HEK293 (cell line): ENCODE measurements around the gene SMPDL3A.

Source experiments
- CTCF ChIA-PET: fragments of 350-600 bp; formaldehyde crosslinking; extraction: SDS; loops from one replicate; lab custom pipeline; 2021; ENCODE audit warnings: antibody characterized with exemption; lab: Yijun Ruan, JAX
- POLR2A ChIA-PET: fragments of 300-600 bp; formaldehyde crosslinking; extraction: SDS; loops from one replicate; lab custom pipeline; 2020; ENCODE audit warnings: antibody characterized with exemption, inconsistent platforms; lab: Yijun Ruan, JAX
- H3K27ac ChIP-seq: fragments of 200-500 bp; sonication (Bioruptor generic); 2 replicates; pipeline ENCODE4 v1.5.1; 2014; ENCODE audit warnings: low read depth, low read length, control low read depth, inconsistent platforms; ENCODE audit errors: extremely low read depth
- H3K36me3 ChIP-seq, 2 experiments: fragments of 200-500 bp in 1 of 2; sonication (Bioruptor generic) in 1 of 2; 1 replicate in 1 of 2; 2 replicates in 1 of 2; pipeline ENCODE4 v1.5.1; 2014 to 2017; ENCODE audit warnings: inconsistent platforms in 2 of 2, low read length in 2 of 2; ENCODE audit not compliant: control insufficient read depth in 2 of 2, insufficient read depth in 1 of 2
- H3K4me1 ChIP-seq: fragments of 200-500 bp; sonication (Bioruptor generic); 2 replicates; pipeline ENCODE4 v1.5.1; 2014; ENCODE audit warnings: mild to moderate bottlenecking, low read length, inconsistent platforms; ENCODE audit not compliant: control insufficient read depth, insufficient read depth
- H3K4me3 ChIP-seq: 2 replicates; pipeline ENCODE4 v1.5.1; 2011; ENCODE audit warnings: low read depth, mild to moderate bottlenecking, control low read depth, low read length, moderate library complexity
- H3K9me3 ChIP-seq: fragments of 200-500 bp; sonication (Bioruptor generic); 2 replicates; pipeline ENCODE4 v1.5.1; 2014; ENCODE audit warnings: low read depth, low read length, inconsistent platforms; ENCODE audit not compliant: control insufficient read depth, insufficient read depth
- HOXC10 ChIP-seq: sonication (generic); formaldehyde crosslinking; IDR thresholded peaks from 2 replicates; pipeline ENCODE4 v1.8.1; 2023; ENCODE audit warnings: mild to moderate bottlenecking, missing genetic modification reagents
- MZF1 ChIP-seq: fragments of 450-650 bp; formaldehyde crosslinking; IDR thresholded peaks from 2 replicates; pipeline ENCODE4 v1.5.1; 2017; ENCODE audit warnings: missing biosample characterization, missing genetic modification characterization, borderline replicate concordance
- SCRT2 ChIP-seq: fragments of 450-650 bp; formaldehyde crosslinking; IDR thresholded peaks from 2 replicates; pipeline ENCODE4 v1.5.1; 2016; ENCODE audit warnings: missing biosample characterization, missing genetic modification characterization
- YY2 ChIP-seq: fragments of 450-650 bp; formaldehyde crosslinking; IDR thresholded peaks from 2 replicates; pipeline ENCODE4 v1.5.1; 2016; ENCODE audit warnings: missing biosample characterization, missing genetic modification characterization
- ZFHX2 ChIP-seq: fragments of 450-650 bp; formaldehyde crosslinking; conservative IDR thresholded peaks from 2 replicates; pipeline ENCODE4 v1.5.1; 2016; ENCODE audit warnings: missing biosample characterization, missing genetic modification characterization
- ZNF112 ChIP-seq: fragments of 450-650 bp; formaldehyde crosslinking; IDR thresholded peaks from 2 replicates; pipeline ENCODE4 v1.5.0; 2017; ENCODE audit warnings: missing biosample characterization, missing genetic modification characterization
- ZNF121 ChIP-seq: fragments of 450-650 bp; formaldehyde crosslinking; IDR thresholded peaks from 2 replicates; pipeline ENCODE4 v1.5.1; 2016; ENCODE audit warnings: missing biosample characterization, missing genetic modification characterization
- ZNF19 ChIP-seq: fragments of 450-650 bp; formaldehyde crosslinking; IDR thresholded peaks from 2 replicates; pipeline ENCODE4; 2016; ENCODE audit warnings: missing biosample characterization, missing genetic modification characterization, low read depth
- ZNF24 ChIP-seq: fragments of 450-650 bp; formaldehyde crosslinking; IDR thresholded peaks from 2 replicates; pipeline ENCODE4 v1.5.1; 2016; ENCODE audit warnings: missing biosample characterization, missing genetic modification characterization
- ZNF274 ChIP-seq, 2 experiments: fragments of 200-500 bp in 1 of 2; fragments of 450-650 bp in 1 of 2; sonication (Bioruptor generic) in 1 of 2; formaldehyde crosslinking in 1 of 2; IDR thresholded peaks; 2 replicates each; pipeline versions ENCODE4 v1.5.1 to v1.6.1; 2014 to 2016; ENCODE audit warnings: borderline replicate concordance in 1 of 2, inconsistent platforms in 1 of 2, low read length in 1 of 2, missing biosample characterization in 1 of 2, missing genetic modification characterization in 1 of 2
- ZNF596 ChIP-seq: fragments of 450-650 bp; IDR thresholded peaks from 2 replicates; pipeline ENCODE4 v1.5.0; 2018; ENCODE audit warnings: missing biosample characterization, mild to moderate bottlenecking, missing genetic modification characterization, moderate library complexity
- ZNF626 ChIP-seq: fragments of 450-650 bp; sonication (Bioruptor Pico); formaldehyde crosslinking; IDR thresholded peaks from 2 replicates; pipeline ENCODE4 v1.5.1; 2018; ENCODE audit warnings: missing biosample characterization, missing genetic modification characterization, inconsistent platforms
- ZNF654 ChIP-seq: fragments of 450-650 bp; formaldehyde crosslinking; IDR thresholded peaks from 2 replicates; pipeline ENCODE4 v1.5.1; 2016; ENCODE audit warnings: low read depth, missing biosample characterization, missing genetic modification characterization
- ZXDB ChIP-seq: fragments of 450-650 bp; formaldehyde crosslinking; IDR thresholded peaks from 2 replicates; pipeline ENCODE4 v1.5.1; 2016; ENCODE audit warnings: missing biosample characterization, missing genetic modification characterization
- TF ChIP-seq, protein P1 (sequence below): fragments of 450-650 bp; formaldehyde crosslinking; IDR thresholded peaks from 2 replicates; pipeline ENCODE4 v1.5.1; 2016; ENCODE audit warnings: missing biosample characterization, missing genetic modification characterization, borderline replicate concordance
- TF ChIP-seq, protein P2 (sequence below): fragments of 450-650 bp; formaldehyde crosslinking; IDR thresholded peaks from 2 replicates; pipeline ENCODE4 v1.5.1; 2016; ENCODE audit warnings: missing biosample characterization, missing genetic modification characterization
- TF ChIP-seq, protein P3 (sequence below): fragments of 450-650 bp; formaldehyde crosslinking; IDR thresholded peaks from 2 replicates; pipeline ENCODE4 v1.5.1; 2017; ENCODE audit warnings: missing biosample characterization, missing genetic modification characterization
- TF ChIP-seq, protein P4 (sequence below): fragments of 450-650 bp; formaldehyde crosslinking; IDR thresholded peaks from 2 replicates; pipeline ENCODE4 v1.5.1; 2016; ENCODE audit warnings: missing biosample characterization, missing genetic modification characterization

The SMPDL3A gene

DNA sequence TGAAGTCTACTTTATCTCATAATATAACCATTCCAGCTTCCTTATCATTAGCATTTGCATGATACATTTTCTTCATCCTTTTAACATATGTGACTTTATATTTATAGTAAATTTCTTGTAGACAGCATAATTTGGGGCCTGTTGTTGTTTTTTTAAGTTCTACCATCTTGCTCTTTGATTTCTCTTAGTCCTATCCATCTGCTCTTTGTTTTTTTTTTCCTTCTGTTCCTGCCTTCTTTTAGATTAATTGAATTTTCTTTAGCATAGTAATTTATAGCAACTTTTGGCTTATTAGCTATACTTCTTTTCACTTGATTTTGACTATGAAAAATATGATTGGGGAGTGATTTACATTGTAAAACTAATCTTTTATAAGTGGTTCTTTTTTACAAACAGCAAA, 28.7 kb upstream of the SMPDL3A start (continued):
- TF ChIP-seq, protein P1, sequence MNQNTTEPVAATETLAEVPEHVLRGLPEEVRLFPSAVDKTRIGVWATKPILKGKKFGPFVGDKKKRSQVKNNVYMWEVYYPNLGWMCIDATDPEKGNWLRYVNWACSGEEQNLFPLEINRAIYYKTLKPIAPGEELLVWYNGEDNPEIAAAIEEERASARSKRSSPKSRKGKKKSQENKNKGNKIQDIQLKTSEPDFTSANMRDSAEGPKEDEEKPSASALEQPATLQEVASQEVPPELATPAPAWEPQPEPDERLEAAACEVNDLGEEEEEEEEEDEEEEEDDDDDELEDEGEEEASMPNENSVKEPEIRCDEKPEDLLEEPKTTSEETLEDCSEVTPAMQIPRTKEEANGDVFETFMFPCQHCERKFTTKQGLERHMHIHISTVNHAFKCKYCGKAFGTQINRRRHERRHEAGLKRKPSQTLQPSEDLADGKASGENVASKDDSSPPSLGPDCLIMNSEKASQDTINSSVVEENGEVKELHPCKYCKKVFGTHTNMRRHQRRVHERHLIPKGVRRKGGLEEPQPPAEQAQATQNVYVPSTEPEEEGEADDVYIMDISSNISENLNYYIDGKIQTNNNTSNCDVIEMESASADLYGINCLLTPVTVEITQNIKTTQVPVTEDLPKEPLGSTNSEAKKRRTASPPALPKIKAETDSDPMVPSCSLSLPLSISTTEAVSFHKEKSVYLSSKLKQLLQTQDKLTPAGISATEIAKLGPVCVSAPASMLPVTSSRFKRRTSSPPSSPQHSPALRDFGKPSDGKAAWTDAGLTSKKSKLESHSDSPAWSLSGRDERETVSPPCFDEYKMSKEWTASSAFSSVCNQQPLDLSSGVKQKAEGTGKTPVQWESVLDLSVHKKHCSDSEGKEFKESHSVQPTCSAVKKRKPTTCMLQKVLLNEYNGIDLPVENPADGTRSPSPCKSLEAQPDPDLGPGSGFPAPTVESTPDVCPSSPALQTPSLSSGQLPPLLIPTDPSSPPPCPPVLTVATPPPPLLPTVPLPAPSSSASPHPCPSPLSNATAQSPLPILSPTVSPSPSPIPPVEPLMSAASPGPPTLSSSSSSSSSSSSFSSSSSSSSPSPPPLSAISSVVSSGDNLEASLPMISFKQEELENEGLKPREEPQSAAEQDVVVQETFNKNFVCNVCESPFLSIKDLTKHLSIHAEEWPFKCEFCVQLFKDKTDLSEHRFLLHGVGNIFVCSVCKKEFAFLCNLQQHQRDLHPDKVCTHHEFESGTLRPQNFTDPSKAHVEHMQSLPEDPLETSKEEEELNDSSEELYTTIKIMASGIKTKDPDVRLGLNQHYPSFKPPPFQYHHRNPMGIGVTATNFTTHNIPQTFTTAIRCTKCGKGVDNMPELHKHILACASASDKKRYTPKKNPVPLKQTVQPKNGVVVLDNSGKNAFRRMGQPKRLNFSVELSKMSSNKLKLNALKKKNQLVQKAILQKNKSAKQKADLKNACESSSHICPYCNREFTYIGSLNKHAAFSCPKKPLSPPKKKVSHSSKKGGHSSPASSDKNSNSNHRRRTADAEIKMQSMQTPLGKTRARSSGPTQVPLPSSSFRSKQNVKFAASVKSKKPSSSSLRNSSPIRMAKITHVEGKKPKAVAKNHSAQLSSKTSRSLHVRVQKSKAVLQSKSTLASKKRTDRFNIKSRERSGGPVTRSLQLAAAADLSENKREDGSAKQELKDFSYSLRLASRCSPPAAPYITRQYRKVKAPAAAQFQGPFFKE (tag by site-specific recombination), result no peak
- TF ChIP-seq, protein P2, sequence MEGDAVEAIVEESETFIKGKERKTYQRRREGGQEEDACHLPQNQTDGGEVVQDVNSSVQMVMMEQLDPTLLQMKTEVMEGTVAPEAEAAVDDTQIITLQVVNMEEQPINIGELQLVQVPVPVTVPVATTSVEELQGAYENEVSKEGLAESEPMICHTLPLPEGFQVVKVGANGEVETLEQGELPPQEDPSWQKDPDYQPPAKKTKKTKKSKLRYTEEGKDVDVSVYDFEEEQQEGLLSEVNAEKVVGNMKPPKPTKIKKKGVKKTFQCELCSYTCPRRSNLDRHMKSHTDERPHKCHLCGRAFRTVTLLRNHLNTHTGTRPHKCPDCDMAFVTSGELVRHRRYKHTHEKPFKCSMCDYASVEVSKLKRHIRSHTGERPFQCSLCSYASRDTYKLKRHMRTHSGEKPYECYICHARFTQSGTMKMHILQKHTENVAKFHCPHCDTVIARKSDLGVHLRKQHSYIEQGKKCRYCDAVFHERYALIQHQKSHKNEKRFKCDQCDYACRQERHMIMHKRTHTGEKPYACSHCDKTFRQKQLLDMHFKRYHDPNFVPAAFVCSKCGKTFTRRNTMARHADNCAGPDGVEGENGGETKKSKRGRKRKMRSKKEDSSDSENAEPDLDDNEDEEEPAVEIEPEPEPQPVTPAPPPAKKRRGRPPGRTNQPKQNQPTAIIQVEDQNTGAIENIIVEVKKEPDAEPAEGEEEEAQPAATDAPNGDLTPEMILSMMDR (tag by site-specific recombination), result no peak
- no peak for TF ChIP-seq ZNF24 (tag by site-specific recombination)
- no peak for TF ChIP-seq HOXC10 (CRISPR knock-in tag)
- TF ChIP-seq, protein P3, sequence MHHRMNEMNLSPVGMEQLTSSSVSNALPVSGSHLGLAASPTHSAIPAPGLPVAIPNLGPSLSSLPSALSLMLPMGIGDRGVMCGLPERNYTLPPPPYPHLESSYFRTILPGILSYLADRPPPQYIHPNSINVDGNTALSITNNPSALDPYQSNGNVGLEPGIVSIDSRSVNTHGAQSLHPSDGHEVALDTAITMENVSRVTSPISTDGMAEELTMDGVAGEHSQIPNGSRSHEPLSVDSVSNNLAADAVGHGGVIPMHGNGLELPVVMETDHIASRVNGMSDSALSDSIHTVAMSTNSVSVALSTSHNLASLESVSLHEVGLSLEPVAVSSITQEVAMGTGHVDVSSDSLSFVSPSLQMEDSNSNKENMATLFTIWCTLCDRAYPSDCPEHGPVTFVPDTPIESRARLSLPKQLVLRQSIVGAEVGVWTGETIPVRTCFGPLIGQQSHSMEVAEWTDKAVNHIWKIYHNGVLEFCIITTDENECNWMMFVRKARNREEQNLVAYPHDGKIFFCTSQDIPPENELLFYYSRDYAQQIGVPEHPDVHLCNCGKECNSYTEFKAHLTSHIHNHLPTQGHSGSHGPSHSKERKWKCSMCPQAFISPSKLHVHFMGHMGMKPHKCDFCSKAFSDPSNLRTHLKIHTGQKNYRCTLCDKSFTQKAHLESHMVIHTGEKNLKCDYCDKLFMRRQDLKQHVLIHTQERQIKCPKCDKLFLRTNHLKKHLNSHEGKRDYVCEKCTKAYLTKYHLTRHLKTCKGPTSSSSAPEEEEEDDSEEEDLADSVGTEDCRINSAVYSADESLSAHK (tag by site-specific recombination), result no peak
- TF ChIP-seq ZNF274 (IDR thresholded peaks at IDR 0.05; ENCODE audit: low read length), result no peak
- TF ChIP-seq ZNF274 (tag by site-specific recombination; IDR thresholded peaks at IDR 0.05; ENCODE audit: borderline replicate concordance), result no peak
- no peak for TF ChIP-seq ZXDB (tag by site-specific recombination)
- TF ChIP-seq, protein P4, sequence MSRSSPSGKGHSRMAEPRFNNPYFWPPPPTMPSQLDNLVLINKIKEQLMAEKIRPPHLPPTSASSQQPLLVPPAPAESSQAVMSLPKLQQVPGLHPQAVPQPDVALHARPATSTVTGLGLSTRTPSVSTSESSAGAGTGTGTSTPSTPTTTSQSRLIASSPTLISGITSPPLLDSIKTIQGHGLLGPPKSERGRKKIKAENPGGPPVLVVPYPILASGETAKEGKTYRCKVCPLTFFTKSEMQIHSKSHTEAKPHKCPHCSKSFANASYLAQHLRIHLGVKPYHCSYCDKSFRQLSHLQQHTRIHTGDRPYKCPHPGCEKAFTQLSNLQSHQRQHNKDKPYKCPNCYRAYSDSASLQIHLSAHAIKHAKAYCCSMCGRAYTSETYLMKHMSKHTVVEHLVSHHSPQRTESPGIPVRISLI, result no peak
- TF ChIP-seq ZNF112 (tag by site-specific recombination), result no peak
- TF ChIP-seq ZNF121 (tag by site-specific recombination), result no peak

DNA sequence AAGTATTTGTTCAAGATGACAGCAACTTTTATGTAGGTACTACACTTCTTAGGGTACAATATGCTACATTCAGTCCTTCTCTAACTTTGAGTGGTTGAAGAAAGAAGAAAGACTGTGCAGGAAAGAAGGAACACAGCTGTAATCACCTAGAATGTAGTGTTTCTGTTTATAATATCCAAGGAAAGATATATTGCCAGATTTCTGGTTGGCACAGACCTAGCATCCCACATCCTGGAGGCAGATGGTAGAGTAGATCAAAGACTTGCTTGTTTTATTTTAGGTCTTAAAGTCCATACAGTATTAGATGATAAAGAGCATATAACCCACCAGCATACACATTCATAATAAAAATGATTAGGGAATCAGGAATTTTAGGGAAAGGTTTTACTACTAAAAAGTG, 22.8 kb upstream of the SMPDL3A start:
- TF ChIP-seq ZFHX2 (tag by site-specific recombination) (no peak), ZNF19 (tag by site-specific recombination) (no peak), YY2 (tag by site-specific recombination) (no peak), ZNF626 (tag by site-specific recombination) (no peak), ZNF654 (tag by site-specific recombination) (no peak), MZF1 (tag by site-specific recombination) (no peak), ZNF121 (tag by site-specific recombination) (no peak), SCRT2 (no peak), ZNF596 (tag by site-specific recombination) (no peak)
- Histone ChIP-seq H3K4me3 (no peak overlapping the region), H3K36me3 (no peaks in the 10 kb centered on the region), H3K9me3 (no peaks in the 10 kb centered on the region), H3K4me1 (no peaks in the 10 kb centered on the region), H3K27ac (no peak overlapping the region)
- POLR2A ChIA-PET, result interaction anchor here (1.0 kb wide), 1 partner anchor 23 kb away, joined by 3 read pairs; no protein-coding TSS in a partner anchor
- CTCF ChIA-PET, result interaction anchor here (0.6 to 1.5 kb wide), 5 partner anchors 24 to 419 kb away, joined by 3 to 6 read pairs (median 4); no protein-coding TSS in a partner anchor
